Karpas-422 (cell line): Measurements from ENCODE around the gene USP47. TPM values are rescaled to one million over a fixed set of nuclear protein-coding genes. Genes with fewer than 3 reads are reported as not detected.

Experiments
- DNase-seq: peaks from one replicate; pipeline ENCODE4 v3.0.0-alpha.2; 2015
- H2AFZ ChIP-seq: fragments of 200-600 bp; sonication (generic); 2 replicates; pipeline ENCODE4 v1.6.1; 2014; ENCODE audit warnings: antibody characterized with exemption, low read length, mixed read lengths
- H3K27ac ChIP-seq: fragments of 200-600 bp; sonication (generic); 2 replicates; pipeline ENCODE4 v1.5.1; 2014; ENCODE audit warnings: mild to moderate bottlenecking, low read length, moderate library complexity
- H3K27me3 ChIP-seq: fragments of 200-600 bp; sonication (generic); 2 replicates; pipeline ENCODE4 v1.6.1; 2014; ENCODE audit warnings: low read length, mixed read lengths
- H3K36me3 ChIP-seq: fragments of 200-600 bp; sonication (generic); 2 replicates; pipeline ENCODE4 v1.6.1; 2014; ENCODE audit warnings: low read length, mixed read lengths; ENCODE audit not compliant: insufficient read depth
- H3K4me1 ChIP-seq: fragments of 200-600 bp; sonication (generic); 2 replicates; pipeline ENCODE4 v1.6.1; 2014; ENCODE audit warnings: mild to moderate bottlenecking, low read length, mixed read lengths
- H3K4me2 ChIP-seq: fragments of 200-600 bp; sonication (generic); 2 replicates; pipeline ENCODE4 v1.6.1; 2014; ENCODE audit warnings: low read length, low read depth, mild to moderate bottlenecking; ENCODE audit not compliant: poor library complexity, severe bottlenecking
- H3K4me3 ChIP-seq: fragments of 200-600 bp; sonication (generic); 2 replicates; pipeline ENCODE4 v1.5.1; 2014; ENCODE audit warnings: mild to moderate bottlenecking, antibody characterized with exemption, low read length, mixed read lengths
- H3K79me2 ChIP-seq: fragments of 200-600 bp; sonication (generic); 2 replicates; pipeline ENCODE4 v1.6.1; 2014; ENCODE audit warnings: mild to moderate bottlenecking, low read length, mixed read lengths
- H3K9ac ChIP-seq: fragments of 200-600 bp; sonication (generic); 2 replicates; pipeline ENCODE4 v1.6.0; 2014; ENCODE audit warnings: low read length
- H3K9me2 ChIP-seq: fragments of 200-600 bp; sonication (generic), shearing (Covaris generic); replicated peaks from 2 replicates; pipeline ENCODE4 v1.6.0; 2014; ENCODE audit warnings: mild to moderate bottlenecking, low read length, moderate library complexity; ENCODE audit not compliant: insufficient read depth
- H3K9me3 ChIP-seq: fragments of 300-700, 200-600 bp; sonication (generic); 2 replicates; pipeline ENCODE4 v1.6.1; 2014; ENCODE audit warnings: low read length, mixed read lengths
- H4K20me1 ChIP-seq: fragments of 200-600 bp; sonication (generic); 2 replicates; pipeline ENCODE4 v1.6.1; 2014; ENCODE audit warnings: mild to moderate bottlenecking, antibody characterized with exemption, low read length, low read depth; ENCODE audit not compliant: insufficient read depth
- total RNA-seq: library from RNA; depleted of rRNA; stranded (reverse); fragments of >200 nt; shearing (Covaris generic); gene quantifications from 2 replicates; pipeline ENCODE4 v1.2.3, GENCODE V29; 2014; ENCODE audit warnings: low replicate concordance

The USP47 gene
- total RNA-seq, 1 experiment from 2014 or later, result 61.2 TPM

GRCh38 chr11:11884774-11885481, 43.2 kb downstream of the USP47 start:
- no peak overlapping the region for H3K27ac ChIP-seq
- H3K36me3 ChIP-seq, result peaks cover 33% of the 10 kb centered on the region; the same call in 1 of the 2 replicates
- H3K9ac ChIP-seq, result no peak overlapping the region
- H3K9me3 ChIP-seq, result no peaks in the 10 kb centered on the region
- no peak overlapping the region for H2AFZ ChIP-seq
- no peak for DNase-seq
- no peaks in the 10 kb centered on the region for H4K20me1 ChIP-seq
- peaks cover 44% of the 10 kb centered on the region for H3K79me2 ChIP-seq
- H3K4me3 ChIP-seq, result no peak overlapping the region
- no peak overlapping the region for H3K4me2 ChIP-seq
- H3K9me2 ChIP-seq, result no peaks in the 10 kb centered on the region
- no peaks in the 10 kb centered on the region for H3K4me1 ChIP-seq
- no peaks in the 10 kb centered on the region for H3K27me3 ChIP-seq

GRCh38 chr11:11894486-11894885, 52.7 kb downstream of the USP47 start:
- Histone ChIP-seq H3K4me1 (no peaks in the 10 kb centered on the region), H3K9me3 (no peaks in the 10 kb centered on the region), H3K27ac (no peak overlapping the region), H2AFZ (no peak overlapping the region), H4K20me1 (no peaks in the 10 kb centered on the region), H3K9ac (no peak overlapping the region), H3K4me3 (no peak overlapping the region), H3K36me3 (peaks cover 9% of the 10 kb centered on the region; the same call in 1 of the 2 replicates), H3K9me2 (no peaks in the 10 kb centered on the region), H3K79me2 (peaks cover 24% of the 10 kb centered on the region), H3K4me2 (no peak overlapping the region), H3K27me3 (no peaks in the 10 kb centered on the region)
- DNase-seq, result no peak

GRCh38 chr11:11895672-11896071, 53.9 kb downstream of the USP47 start:
- Histone ChIP-seq H3K9ac (no peak overlapping the region), H3K79me2 (peaks cover 24% of the 10 kb centered on the region), H3K36me3 (peaks cover 9% of the 10 kb centered on the region; the same call in 1 of the 2 replicates), H3K9me2 (no peaks in the 10 kb centered on the region), H2AFZ (no peak overlapping the region), H3K4me1 (no peaks in the 10 kb centered on the region), H4K20me1 (no peaks in the 10 kb centered on the region), H3K9me3 (no peaks in the 10 kb centered on the region), H3K27me3 (no peaks in the 10 kb centered on the region), H3K4me3 (no peak overlapping the region), H3K27ac (no peak overlapping the region), H3K4me2 (no peak overlapping the region)
- DNase-seq, result peak; percentile 52

- Histone ChIP-seq H3K27ac (no peak overlapping the region), H3K9me3 (no peaks in the 10 kb centered on the region), H3K9me2 (no peaks in the 10 kb centered on the region), H3K4me1 (no peaks in the 10 kb centered on the region), H4K20me1 (no peaks in the 10 kb centered on the region), H3K79me2 (peaks cover 14% of the 10 kb centered on the region), H3K4me2 (no peak overlapping the region), H2AFZ (no peak overlapping the region), H3K27me3 (no peaks in the 10 kb centered on the region), H3K4me3 (no peak overlapping the region), H3K36me3 (peaks cover 9% of the 10 kb centered on the region; the same call in 1 of the 2 replicates), H3K9ac (no peak overlapping the region)
- no peak for DNase-seq
These were observed 56.9 kb downstream of the USP47 start for GRCh38 chr11:11898648-11899047.

- Histone ChIP-seq H3K9ac (no peak overlapping the region), H4K20me1 (no peaks in the 10 kb centered on the region), H3K27me3 (no peaks in the 10 kb centered on the region), H3K79me2 (peaks cover 12% of the 10 kb centered on the region), H3K9me2 (no peaks in the 10 kb centered on the region), H3K9me3 (no peaks in the 10 kb centered on the region), H2AFZ (no peak overlapping the region), H3K4me3 (no peak overlapping the region), H3K36me3 (peaks cover 17% of the 10 kb centered on the region; the same call in 1 of the 2 replicates), H3K4me1 (no peaks in the 10 kb centered on the region), H3K4me2 (no peak overlapping the region), H3K27ac (no peak overlapping the region)
- DNase-seq, result no peak
These were observed 57.6 kb downstream of the USP47 start for GRCh38 chr11:11899401-11899800.

GRCh38 chr11:11901929-11902328, 60.2 kb downstream of the USP47 start:
- H3K4me2 ChIP-seq, result no peak overlapping the region
- H3K27ac ChIP-seq, result no peak overlapping the region
- H3K36me3 ChIP-seq, result peaks cover 24% of the 10 kb centered on the region; the same call in 1 of the 2 replicates
- H3K79me2 ChIP-seq, result no peaks in the 10 kb centered on the region
- no peaks in the 10 kb centered on the region for H3K9me3 ChIP-seq
- no peak overlapping the region for H3K9ac ChIP-seq
- no peak overlapping the region for H2AFZ ChIP-seq
- H3K4me3 ChIP-seq, result no peak overlapping the region
- no peaks in the 10 kb centered on the region for H3K4me1 ChIP-seq
- no peaks in the 10 kb centered on the region for H3K27me3 ChIP-seq
- no peaks in the 10 kb centered on the region for H3K9me2 ChIP-seq
- H4K20me1 ChIP-seq, result no peaks in the 10 kb centered on the region
- DNase-seq, result no peak

GRCh38 chr11:11909727-11910126, 68.0 kb downstream of the USP47 start:
- Histone ChIP-seq H3K36me3 (peaks cover 30% of the 10 kb centered on the region; the same call in 1 of the 2 replicates), H3K4me3 (no peak overlapping the region), H4K20me1 (no peaks in the 10 kb centered on the region), H2AFZ (no peak overlapping the region), H3K27ac (no peak overlapping the region), H3K27me3 (no peaks in the 10 kb centered on the region), H3K4me1 (peaks cover 9% of the 10 kb centered on the region), H3K79me2 (no peaks in the 10 kb centered on the region; the same call in 1 of the 2 replicates), H3K9me2 (no peaks in the 10 kb centered on the region), H3K9me3 (no peaks in the 10 kb centered on the region), H3K9ac (no peak overlapping the region), H3K4me2 (no peak overlapping the region)
- no peak for DNase-seq

GRCh38 chr11:11910541-11910940, 68.8 kb downstream of the USP47 start:
- no peak for DNase-seq
- H3K36me3 ChIP-seq, result peaks cover 26% of the 10 kb centered on the region; the same call in 1 of the 2 replicates
- no peak overlapping the region for H3K27ac ChIP-seq
- H3K27me3 ChIP-seq, result no peaks in the 10 kb centered on the region
- no peak overlapping the region for H3K9ac ChIP-seq
- no peaks in the 10 kb centered on the region for H3K9me3 ChIP-seq
- no peaks in the 10 kb centered on the region for H4K20me1 ChIP-seq
- H3K4me2 ChIP-seq, result no peak overlapping the region
- H3K4me1 ChIP-seq, result peaks cover 9% of the 10 kb centered on the region
- H3K79me2 ChIP-seq, result no peaks in the 10 kb centered on the region; the same call in 1 of the 2 replicates
- H3K9me2 ChIP-seq, result no peaks in the 10 kb centered on the region
- no peak overlapping the region for H3K4me3 ChIP-seq
- no peak overlapping the region for H2AFZ ChIP-seq
